HG02970 (cell line): ENCODE measurements around the gene CSHL1.

Experiments
- ATAC-seq: cut with Tn5 transposase; IDR thresholded peaks from one replicate; pipeline ENCODE4 v1.9.1; 2021; ENCODE audit warnings: mild to moderate bottlenecking, moderate library complexity, moderate number of reproducible peaks; ENCODE audit not compliant: unreplicated experiment, low FRiP score

Gene CSHL1

DNA sequence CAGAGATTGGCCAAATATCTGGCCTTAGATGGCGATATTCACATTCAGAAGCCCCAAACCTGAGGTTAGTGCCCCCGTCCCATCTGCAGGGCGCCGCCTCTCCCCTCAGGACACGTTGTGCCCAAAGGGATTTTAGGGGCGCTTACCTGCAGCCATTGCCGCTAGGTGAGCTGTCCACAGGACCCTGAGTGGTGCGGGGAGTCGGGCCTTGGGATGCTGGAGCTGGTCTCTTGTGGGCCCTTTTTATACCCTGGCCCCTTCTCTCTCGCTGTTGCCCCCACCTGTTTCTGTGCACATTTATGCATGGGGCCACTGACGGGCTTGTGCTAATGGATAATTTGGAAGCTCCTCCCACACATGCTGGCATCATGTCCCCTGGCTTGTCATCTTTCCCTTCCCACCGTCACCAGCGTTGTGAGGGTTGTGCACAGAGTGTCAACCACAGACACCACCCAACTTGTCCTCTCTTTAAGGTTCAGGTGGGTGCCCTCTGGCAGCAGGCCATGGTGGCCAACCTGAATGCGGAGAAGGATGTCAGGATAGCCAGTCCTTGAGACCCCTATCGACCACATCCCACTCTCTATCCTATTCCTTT lies at the start of gene CSHL1:
Gene CSHL1, minus strand, starts transcription at position 218 of the 595 bp plus-strand sequence. Its CDS starts 62 bp downstream, at position 156.
- ATAC-seq = no peak

DNA sequence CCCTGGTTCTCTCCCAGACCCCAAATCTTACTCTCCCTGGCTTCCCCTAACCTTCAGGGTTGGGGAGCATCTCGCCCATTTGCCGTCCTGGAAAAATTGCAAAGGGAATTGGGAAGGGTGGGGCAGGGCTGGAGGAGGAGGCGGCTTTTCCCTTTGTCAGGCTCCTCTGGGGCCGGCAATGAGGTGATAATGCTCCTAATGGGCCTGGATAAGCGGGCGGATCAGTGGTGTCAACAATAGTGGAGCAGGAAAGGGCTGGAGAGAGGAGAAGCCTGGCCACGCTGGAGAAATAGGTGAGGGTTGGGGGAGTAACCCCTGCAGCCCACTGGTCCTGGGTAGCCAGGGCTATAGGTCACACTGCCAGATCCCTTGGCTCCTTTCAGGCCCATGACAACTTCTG lies 49.4 kb upstream of the CSHL1 start:
- no peak for ATAC-seq

DNA sequence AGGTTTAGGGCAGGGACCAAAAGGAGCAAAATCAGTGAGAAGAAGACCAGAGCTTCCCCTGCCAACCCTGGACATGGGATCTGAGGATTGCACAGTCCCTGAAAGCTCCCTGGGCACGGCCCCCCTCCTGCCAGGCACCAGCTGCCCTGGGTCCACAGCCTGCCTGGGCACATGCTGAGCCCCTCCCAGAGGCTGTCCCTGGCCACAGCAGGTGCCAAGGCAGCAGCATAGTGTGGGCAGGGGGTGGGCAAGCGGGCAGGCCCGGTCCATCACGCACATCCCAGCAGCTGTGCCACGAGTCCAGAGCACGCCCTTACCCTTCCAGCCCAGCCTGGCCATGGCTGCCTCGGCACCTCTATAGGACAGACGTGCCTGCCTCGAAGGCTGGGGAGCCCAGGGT lies 48.9 kb upstream of the CSHL1 start:
- no peak for ATAC-seq

DNA sequence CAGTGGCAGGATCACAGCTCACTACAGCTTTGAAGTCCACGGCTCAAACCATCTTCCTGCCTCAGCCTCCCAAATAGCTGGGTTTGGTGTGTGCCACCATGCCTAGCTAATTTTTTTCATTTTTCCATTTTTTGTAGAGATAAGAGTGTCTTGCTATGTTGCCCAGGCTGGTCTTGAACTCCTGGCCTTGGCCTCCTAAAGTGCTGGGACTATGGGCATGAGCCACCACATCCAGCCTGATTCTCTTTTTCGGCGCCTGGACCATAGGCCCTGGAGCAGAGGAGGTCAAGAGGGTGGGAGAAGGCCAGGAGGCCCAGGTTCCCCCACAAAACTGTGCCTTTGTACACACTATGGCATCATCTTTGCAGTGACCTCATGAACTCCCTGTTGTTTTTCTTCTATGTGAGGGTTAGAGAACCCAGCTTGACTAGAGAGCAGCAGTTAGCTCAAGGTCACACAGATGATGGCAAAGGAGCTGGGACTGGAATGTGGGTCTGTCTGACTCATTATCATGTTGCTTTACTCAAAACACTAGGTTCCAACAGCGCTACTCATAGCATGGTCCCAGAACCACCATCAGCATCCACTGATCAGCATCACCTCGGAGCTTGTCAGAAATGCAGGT lies 45.4 kb upstream of the CSHL1 start:
- ATAC-seq = no peak

DNA sequence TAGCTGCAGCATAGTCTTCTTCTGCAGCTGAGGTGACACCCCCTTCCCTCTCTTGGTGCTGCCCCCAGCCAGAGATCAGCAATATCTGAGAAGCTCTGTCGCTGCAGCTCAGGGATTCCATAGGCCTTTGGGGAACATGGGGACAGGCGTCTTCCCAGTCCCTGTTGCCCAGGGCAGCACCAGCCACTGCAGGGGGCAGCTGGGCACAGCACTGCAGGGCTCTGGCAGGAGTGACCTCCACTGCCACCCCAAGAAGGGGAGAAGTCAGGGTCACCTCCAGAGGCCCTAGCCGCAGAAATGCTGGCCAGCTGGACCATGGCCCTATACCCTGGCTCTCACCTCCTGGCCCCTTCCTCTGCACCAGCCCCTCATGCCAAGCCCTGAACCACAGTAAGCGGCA lies 44.7 kb upstream of the CSHL1 start:
- no peak for ATAC-seq

DNA sequence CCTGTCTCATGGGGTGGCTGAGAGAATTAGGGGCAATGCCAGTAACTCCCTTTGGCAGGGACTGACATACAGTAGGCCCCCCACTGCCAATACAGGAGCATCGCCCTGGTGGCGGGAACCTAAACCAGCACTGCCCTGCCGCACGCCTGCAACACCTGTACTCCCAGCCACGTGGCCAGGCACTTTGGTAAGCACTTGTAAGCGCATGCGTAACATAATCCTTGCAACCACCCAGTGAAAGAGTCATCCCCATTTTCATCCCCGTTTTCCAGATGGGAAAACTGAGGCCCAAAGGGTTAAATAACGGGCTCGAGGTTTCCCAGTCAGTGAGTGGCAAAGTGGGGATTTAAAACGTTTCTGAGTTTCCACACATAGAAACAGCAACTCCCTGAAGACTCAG lies 44.2 kb upstream of the CSHL1 start:
- ATAC-seq = no peak

DNA sequence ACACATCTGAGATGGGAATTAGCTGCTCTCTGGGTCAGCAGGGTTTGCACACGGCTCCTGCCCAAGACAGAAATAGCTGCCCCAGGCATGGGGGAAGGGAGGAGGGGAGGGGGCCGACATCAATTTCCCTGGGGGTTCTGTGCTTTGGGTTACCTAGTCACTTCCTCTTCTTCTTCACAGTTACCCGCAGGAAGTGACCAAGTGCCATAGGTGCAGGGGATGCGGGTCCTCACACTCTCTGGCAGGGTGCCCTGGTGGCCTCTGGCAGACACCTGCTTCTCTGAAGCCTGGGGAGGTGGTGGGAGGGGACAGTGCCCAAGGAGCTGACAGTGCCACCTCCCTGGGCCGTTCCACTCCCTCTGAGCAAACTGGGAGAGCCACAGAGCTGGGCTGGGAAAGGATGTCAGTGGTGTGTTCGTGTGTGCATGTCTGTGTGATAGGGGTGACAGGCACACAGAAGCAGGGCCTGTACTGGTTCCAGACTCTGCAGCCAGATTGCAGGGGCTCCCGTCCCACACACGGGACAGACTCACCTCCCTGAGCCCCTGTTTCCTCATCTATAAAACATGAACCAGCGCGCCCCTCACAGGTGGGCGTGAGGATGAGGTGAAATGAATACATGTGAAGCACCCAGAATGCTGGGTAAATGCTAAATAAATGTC lies 43.5 kb upstream of the CSHL1 start:
- no peak for ATAC-seq

DNA sequence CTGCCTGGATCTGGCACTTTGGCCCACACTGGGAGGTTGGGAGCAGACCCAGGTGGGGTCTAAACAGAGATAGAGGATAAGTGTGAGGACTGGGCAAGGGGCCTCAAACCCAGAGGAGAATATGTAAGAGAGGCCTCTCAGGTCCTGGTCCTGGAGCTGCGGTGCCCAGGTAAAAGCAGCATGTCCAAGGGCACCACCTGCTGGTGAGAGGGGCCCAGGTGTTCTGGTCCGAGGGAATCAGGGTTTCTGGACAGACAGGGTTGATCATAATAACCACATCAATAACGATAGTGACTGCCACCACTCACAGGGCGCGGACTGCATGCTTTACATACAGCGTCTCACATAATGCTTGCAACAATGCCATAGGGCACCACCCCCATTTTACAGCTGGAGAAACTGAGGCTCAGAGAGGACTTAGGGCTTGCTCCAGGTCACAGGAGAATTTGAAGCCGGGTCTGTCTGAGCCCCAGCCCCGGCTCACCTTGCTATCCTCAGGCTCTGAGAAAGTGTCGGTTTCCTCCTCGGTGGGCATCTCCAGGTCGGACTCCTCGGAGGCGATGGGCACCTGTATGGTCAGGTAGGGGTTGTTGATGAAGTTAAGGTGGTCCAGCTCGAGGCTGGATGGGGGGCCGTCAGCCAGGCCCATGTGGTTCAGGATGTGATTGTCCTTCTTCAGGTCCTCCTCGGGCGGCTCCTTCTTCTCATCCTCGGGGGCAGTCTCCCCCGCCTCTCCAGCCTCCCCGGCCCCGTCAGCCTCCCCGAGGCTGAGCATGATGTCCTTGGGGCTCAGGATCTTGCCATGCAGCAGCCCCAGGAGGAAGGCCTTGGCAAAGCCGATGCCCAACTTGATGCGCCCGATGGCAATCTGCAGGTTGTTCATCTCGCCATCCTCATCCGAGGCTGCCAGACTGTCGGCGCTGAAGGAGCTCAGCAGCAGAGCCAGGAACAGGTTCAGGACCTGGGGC lies 40.2 kb upstream of the CSHL1 start:
- ATAC-seq = no peak

DNA sequence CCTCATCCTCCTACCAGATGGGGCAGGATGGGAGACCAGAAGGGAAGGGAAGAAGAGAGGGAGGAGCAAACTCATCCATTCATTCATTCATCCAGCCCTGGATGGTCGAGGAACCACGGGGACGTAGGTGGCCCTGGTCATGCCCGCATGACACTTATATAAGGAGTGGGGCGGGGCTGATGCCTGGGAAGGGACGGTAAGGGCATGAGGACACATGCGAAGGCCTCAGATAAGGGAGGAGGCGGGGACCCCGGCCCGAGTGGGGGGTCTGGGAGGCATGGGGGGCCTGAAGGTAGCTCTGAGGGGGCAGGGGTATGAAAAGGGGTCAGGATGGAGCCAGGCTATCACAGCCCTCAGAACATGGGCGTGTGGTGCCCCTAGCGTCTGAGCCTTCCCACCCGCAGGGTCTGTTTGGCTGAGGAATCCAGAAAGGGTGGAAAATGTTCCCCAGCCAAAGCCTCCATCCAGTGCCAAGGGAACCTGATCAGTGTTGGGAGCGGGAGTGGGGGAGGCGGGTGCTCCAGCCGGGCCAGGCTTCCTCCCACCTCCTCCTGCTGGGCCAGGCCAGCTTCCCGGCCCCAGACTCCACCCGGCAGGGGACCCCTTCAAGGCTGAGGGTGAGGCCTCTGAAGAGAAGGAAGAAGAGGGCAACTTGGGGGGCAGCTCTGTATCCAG lies 38.7 kb upstream of the CSHL1 start:
- no peak for ATAC-seq

DNA sequence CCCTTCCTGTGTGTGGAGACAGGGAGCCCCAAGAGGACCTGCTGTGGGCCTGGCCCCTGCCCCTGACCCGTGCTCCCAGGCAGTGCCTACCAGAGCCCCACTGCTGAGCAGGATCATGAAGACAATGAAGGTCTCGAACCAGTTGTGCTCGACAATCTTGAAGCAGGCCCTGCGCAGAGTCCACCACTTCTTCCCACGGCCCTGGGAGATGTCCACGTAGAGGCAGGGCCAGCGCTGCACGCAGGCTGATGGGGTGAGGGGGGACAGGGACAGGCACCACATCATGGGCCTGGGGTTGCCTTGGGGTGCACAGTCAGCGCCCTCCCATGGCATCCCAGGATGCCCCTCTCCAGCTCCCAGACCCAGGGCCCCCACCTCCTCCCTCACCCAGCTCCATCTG lies 37.5 kb upstream of the CSHL1 start:
- ATAC-seq = no peak

DNA sequence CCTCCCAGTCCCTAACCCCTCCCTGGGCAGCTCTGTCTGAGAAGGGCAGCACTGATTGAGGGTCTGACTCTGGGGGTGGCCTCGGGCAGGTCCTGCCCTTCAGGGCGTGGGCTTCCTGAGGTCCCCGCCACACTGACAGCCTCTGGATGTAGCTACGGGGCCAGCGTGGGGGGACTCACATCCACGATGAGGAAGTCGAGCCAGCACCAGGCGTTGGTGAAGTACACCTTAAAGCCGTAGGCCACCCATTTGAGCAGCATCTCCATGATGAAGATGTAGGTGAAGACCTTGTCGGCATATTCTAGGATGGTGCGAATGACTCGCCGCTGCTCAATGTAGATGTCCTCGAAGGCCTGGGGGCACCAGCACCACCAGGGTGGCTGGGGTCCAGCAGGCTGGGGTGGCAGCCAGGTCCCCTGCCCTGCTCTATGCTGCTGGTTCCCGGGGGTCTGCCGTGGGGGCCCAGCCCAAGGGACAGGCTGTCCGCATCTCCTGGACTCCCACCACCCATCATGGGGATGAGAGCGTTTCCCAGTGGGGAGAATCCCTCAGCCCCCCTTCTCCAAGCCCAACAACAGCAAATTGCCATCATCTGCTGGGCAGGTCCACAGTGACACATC lies 36.8 kb upstream of the CSHL1 start:
- no peak for ATAC-seq

DNA sequence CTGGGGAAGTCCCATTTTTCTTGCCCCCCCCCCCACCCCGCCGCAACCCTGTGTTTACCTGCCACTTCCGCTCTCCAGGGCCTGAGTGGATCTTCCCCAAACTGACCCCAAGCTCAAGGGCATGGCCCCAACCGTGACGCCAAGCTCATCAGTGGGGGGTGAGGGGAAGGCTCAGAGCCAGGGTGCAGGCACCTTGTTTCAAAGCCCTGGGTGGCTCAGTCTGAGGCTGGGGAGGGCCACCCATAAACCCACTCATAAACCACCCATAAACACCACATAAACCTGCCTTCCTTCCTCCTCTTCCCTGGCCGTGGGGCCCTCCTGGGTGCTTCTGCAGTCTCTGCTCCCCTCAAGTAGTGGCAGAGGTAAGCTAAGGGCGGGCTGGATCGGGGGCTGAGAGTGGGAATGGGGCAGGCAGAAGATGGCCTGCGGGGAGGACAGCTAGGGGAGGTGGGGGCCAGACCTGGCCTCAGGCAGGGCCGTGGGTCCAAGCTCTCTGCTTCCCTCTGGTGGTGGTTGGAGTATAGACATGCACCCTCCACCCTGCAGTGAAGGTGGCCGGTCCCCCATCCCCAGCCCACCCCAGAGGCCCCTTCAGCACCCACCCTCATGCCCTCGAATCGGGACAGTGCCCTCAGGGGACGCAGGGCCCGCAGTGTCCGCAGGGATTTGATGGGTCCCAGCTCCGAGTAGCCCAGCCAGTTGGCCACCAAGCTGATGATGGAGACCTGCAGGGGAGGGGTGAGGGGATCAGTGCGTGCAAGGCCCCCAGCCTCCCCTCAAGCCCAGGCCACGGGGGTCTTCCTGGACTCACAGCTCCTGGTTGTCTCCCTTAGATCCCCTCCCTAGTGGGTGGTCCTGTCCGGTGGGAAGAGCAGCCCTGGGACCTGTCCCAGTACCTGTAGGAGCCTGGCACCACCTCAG lies 35.6 kb upstream of the CSHL1 start:
- ATAC-seq = peak; percentile 61

DNA sequence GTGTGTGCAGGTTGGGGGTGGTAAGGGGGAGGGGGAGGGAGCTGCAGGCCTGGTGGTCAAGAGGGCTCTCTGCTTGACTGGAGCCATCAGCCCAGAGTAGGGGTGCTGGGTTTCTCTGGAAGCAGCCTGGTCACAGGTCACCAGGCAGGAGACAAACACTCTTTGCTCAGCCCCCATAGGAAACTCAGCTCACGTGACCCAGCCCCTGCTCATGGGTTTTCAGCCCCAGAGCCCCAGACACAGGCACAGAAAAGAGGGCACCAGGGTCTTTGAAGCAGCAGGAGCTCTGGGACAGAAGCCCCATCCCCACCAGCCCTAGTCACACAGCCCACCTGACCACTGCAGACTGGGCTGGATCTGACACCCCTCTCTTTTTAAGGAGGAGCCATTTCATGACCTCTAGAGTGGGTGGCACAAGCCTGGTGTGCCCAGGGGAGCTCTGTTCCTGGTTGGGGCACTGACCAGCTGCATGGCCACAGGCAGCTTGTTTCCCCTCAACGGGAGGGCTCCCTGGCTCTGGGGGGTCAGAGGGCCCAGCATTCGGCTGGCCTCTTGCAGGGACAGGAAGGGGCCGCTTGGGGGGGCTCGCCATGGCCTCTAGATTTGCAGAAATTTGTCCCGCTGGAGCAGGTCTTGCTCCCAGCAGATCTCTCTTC lies 34.9 kb upstream of the CSHL1 start:
- no peak for ATAC-seq

DNA sequence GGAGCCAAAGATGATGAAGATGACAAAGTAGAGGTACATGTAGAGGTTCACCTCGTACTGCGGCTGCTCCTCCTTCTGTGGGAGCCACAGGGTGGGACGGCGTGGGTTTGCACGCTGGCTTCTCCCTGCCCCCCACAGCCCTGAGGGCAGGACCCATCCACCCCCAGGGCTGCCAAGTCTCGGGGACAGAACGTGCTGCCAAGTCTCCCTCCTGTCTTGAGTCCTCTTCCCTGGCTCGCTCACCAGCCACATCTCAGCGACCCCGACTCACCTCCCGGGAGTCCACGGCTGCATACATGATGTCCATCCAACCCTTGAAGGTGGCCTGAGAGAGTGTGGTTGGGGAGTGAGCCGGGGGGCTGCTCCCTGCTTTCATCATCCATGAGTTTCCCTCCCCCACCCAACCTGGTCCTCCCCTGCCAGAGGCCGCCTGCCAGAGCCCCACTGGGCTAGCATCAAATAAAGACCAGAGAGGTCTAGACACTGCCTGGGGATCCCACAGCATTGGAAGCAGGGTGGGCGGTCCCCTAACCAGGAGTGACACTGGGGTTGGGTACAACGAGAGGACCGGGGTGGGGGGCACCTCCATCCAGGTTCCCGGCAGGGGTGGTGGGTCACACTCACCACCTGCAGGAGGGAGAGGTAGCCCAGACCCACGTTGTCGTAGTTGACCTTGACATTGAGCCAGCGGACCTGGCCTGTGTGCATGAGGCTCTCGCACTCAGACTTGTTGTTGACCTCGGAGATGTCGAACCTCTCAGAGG lies 33.9 kb upstream of the CSHL1 start:
- ATAC-seq = no peak

DNA sequence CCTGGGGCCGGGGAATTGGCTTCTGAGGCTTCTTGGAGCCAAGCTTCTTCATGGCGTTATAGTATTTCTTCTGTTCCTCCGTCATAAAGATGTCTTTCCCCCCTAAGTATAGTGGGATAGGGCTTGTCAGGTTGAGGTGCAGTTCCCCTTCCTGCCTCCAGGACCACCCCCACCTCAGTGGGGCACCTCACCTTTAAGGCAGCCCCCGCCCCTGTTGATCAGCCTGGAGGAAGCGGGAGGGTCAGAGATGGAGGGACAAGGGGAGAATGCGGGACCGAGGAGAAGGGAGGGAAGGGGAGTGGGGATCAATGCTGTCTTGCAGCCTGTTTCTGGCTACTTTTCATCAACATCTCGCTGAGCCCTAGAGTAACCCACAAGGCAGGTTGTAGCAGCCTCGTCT lies 32.7 kb upstream of the CSHL1 start:
- ATAC-seq = no peak

DNA sequence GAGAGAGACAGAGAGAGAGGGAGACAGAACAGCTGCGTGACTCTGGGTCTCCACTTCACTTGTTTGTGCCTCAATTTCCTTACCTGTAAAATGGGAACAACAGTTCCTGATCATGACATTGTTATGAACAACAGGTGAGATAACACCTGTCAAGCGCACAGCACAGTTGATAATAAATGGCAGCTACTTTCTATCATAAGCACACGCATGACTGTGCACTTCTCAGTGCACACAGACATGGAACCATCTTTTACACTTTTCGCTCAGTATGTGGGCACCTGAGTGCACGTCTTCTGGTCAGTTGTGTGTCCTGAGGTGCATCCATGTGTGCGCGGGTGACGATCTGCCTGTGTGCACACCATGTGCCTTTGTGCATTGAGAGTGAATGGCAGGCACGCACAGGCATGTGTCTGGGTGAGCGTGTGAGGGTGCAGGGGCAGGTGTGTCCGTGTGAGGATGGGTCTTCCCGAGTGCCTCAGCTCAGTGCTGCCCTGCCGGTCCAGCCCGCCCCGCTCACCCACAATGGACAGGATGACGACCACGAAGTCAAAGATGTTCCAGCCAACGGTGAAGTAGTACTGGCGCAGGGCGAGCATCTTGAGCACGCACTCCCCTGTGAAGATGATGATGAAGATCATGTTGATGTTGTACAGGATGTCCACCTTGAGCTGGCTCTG lies 31.4 kb upstream of the CSHL1 start:
- ATAC-seq = no peak

DNA sequence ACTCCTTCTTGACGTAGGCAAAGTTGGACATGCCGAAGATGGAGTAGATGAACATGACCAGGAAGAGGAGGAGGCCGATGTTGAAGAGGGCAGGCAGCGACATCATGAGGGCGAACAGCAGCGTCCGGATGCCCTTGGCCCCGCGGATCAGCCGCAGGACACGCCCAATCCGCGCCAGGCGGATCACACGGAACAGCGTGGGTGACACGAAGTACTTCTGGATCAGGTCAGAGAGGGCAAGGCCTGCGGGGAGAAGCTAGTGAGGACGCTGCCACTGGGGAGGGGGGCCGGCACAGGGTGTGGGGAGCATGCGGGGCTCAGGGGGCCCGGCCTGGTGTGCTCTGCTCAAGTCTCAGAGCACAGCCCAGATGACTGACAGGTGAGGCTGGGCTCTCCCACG lies 30.7 kb upstream of the CSHL1 start:
- ATAC-seq = no peak
